H9 (cell line): Measurements from ENCODE around the gene RASA3. TPM values are rescaled to one million over a fixed set of nuclear protein-coding genes. Genes with fewer than 3 reads are reported as not detected.

ENCODE experiments used
- DNase-seq: peaks from one replicate; pipeline ENCODE4 v3.0.0-alpha.2; 2017
- H2AFZ ChIP-seq: one replicate; pipeline ENCODE4 v1.6.1; 2013; ENCODE audit warnings: mild to moderate bottlenecking, low read length, control low read depth, moderate library complexity
- H2AK5ac ChIP-seq: 2 replicates; pipeline ENCODE4 v1.6.1; 2013; ENCODE audit warnings: low read length, control low read depth, mixed read lengths; ENCODE audit not compliant: insufficient read length
- H2BK120ac ChIP-seq: one replicate; pipeline ENCODE4 v1.6.1; 2013; ENCODE audit warnings: low read depth, mild to moderate bottlenecking, low read length, control low read depth, inconsistent platforms; ENCODE audit not compliant: poor library complexity, severe bottlenecking
- H2BK12ac ChIP-seq: 2 replicates; pipeline ENCODE4 v1.6.1; 2013; ENCODE audit warnings: low read length, control low read depth, mixed read lengths, low read depth; ENCODE audit not compliant: insufficient read length
- H2BK15ac ChIP-seq: 2 replicates; pipeline ENCODE4 v1.6.1; 2013; ENCODE audit warnings: low read depth, low read length, control low read depth
- H2BK20ac ChIP-seq: one replicate; pipeline ENCODE4 v1.6.1; 2013; ENCODE audit warnings: low read depth, mild to moderate bottlenecking, low read length, control low read depth, inconsistent platforms; ENCODE audit not compliant: poor library complexity, severe bottlenecking
- H2BK5ac ChIP-seq: 2 replicates; pipeline ENCODE4 v1.6.1; 2013; ENCODE audit warnings: low read length, control low read depth, mixed read lengths; ENCODE audit not compliant: insufficient read length
- H3K14ac ChIP-seq: 2 replicates; pipeline ENCODE4 v1.6.1; 2013; ENCODE audit warnings: low read length, control low read depth; ENCODE audit not compliant: insufficient read depth
- H3K18ac ChIP-seq: 2 replicates; pipeline ENCODE4 v1.6.1; 2013; ENCODE audit warnings: low read depth, mild to moderate bottlenecking, mixed read lengths, low read length, control low read depth; ENCODE audit not compliant: insufficient read length
- H3K23ac ChIP-seq: 2 replicates; pipeline ENCODE4 v1.6.1; 2013; ENCODE audit warnings: low read length, control low read depth, mixed read lengths, low read depth; ENCODE audit not compliant: insufficient read length
- H3K23me2 ChIP-seq: 2 replicates; pipeline ENCODE4 v1.6.1; 2013; ENCODE audit warnings: low read depth, mild to moderate bottlenecking, mixed read lengths, low read length, control low read depth; ENCODE audit not compliant: insufficient read length, poor library complexity, severe bottlenecking
- H3K27ac ChIP-seq: 2 replicates; pipeline ENCODE4 v1.5.1; 2013; ENCODE audit warnings: low read length, control low read depth, mixed read lengths, low read depth; ENCODE audit not compliant: insufficient read length
- H3K27me3 ChIP-seq: 2 replicates; pipeline ENCODE4 v1.6.1; 2013; ENCODE audit warnings: low read length, control low read depth, inconsistent platforms; ENCODE audit not compliant: insufficient read depth
- H3K4ac ChIP-seq: 2 replicates; pipeline ENCODE4 v1.6.1; 2013; ENCODE audit warnings: low read depth, mild to moderate bottlenecking, control low read depth, inconsistent platforms, low read length, moderate library complexity
- H3K4me1 ChIP-seq: 2 replicates; pipeline ENCODE4 v1.6.1; 2013; ENCODE audit warnings: low read length, control low read depth, inconsistent platforms; ENCODE audit not compliant: insufficient read depth
- H3K4me2 ChIP-seq: 2 replicates; pipeline ENCODE4 v1.6.1; 2013; ENCODE audit warnings: low read length, control low read depth, mixed read lengths; ENCODE audit not compliant: insufficient read length, insufficient read depth
- H3K56ac ChIP-seq: 2 replicates; pipeline ENCODE4 v1.6.1; 2013; ENCODE audit warnings: low read depth, mild to moderate bottlenecking, mixed read lengths, low read length, control low read depth; ENCODE audit not compliant: insufficient read length
- H3K79me1 ChIP-seq: 2 replicates; pipeline ENCODE4 v1.6.1; 2013; ENCODE audit warnings: low read depth, mild to moderate bottlenecking, moderate library complexity, low read length, control low read depth, inconsistent platforms; ENCODE audit not compliant: insufficient read depth, poor library complexity, severe bottlenecking
- H3K79me2 ChIP-seq: 2 replicates; pipeline ENCODE4 v1.6.1; 2013; ENCODE audit warnings: low read length, control low read depth, inconsistent platforms; ENCODE audit not compliant: insufficient read depth
- H3K9ac ChIP-seq: 2 replicates; pipeline ENCODE4 v1.6.1; 2013; ENCODE audit warnings: low read length, control low read depth, mixed read lengths; ENCODE audit not compliant: insufficient read length; ENCODE audit errors: extremely low read depth
- H3K9me3 ChIP-seq: one replicate; pipeline ENCODE4 v1.6.1; 2013; ENCODE audit warnings: low read depth, low read length, inconsistent platforms; ENCODE audit not compliant: control insufficient read depth
- H3T11ph ChIP-seq: one replicate; pipeline ENCODE4 v1.6.1; 2013; ENCODE audit warnings: mild to moderate bottlenecking, low read length, control low read depth, inconsistent platforms
- H4K20me1 ChIP-seq: one replicate; pipeline ENCODE4 v1.6.1; 2013; ENCODE audit not compliant: control insufficient read depth, insufficient read length, insufficient read depth
- H4K5ac ChIP-seq: 2 replicates; pipeline ENCODE4 v1.6.1; 2013; ENCODE audit warnings: low read depth, mild to moderate bottlenecking, mixed read lengths, low read length, control low read depth; ENCODE audit not compliant: insufficient read length
- H4K8ac ChIP-seq: replicated peaks from 2 replicates; pipeline ENCODE4 v1.6.1; 2013; ENCODE audit warnings: low read length, control low read depth, mixed read lengths, low read depth; ENCODE audit not compliant: insufficient read length
- H4K91ac ChIP-seq: 2 replicates; pipeline ENCODE4 v1.6.1; 2013; ENCODE audit warnings: low read depth, mild to moderate bottlenecking, moderate library complexity, mixed read lengths, low read length, control low read depth; ENCODE audit not compliant: insufficient read length
- H3K27ac Mint-ChIP-seq, 3 experiments: 2 replicates in 2 of 3; 3 replicates in 1 of 3; pipeline ENCODE4 v1.8.0; 2020 to 2021; ENCODE audit warnings: mixed read lengths in 3 of 3, mild to moderate bottlenecking in 1 of 3, moderate library complexity in 1 of 3
- H3K27me3 Mint-ChIP-seq: 2 replicates; pipeline ENCODE4 v1.8.0; 2021; ENCODE audit warnings: low read depth, mild to moderate bottlenecking, moderate library complexity, mixed read lengths
- H3K36me3 Mint-ChIP-seq, 3 experiments: 2 replicates in 2 of 3; 3 replicates in 1 of 3; pipeline ENCODE4 v1.8.0; 2020 to 2021; ENCODE audit warnings: low read depth in 3 of 3, mixed read lengths in 3 of 3; ENCODE audit not compliant: insufficient read depth in 1 of 3
- H3K4me1 Mint-ChIP-seq, 2 experiments: 2 replicates each; pipeline ENCODE4 v1.8.0; 2020; ENCODE audit warnings: mixed read lengths in 2 of 2
- H3K4me3 Mint-ChIP-seq, 2 experiments: 2 replicates in 1 of 2; 3 replicates in 1 of 2; pipeline ENCODE4 v1.8.0; 2020 to 2021; ENCODE audit warnings: mild to moderate bottlenecking in 2 of 2, mixed read lengths in 2 of 2, moderate library complexity in 1 of 2
- H3K9me3 Mint-ChIP-seq, 2 experiments: 2 replicates in 1 of 2; 3 replicates in 1 of 2; pipeline ENCODE4 v1.8.0; 2020; ENCODE audit warnings: mild to moderate bottlenecking in 2 of 2, mixed read lengths in 2 of 2, moderate library complexity in 1 of 2
- CTCF ChIP-seq: fragments of 200-600 bp; sonication (generic); conservative IDR thresholded peaks from 3 replicates; pipeline ENCODE4 v1.8.0; 2021; ENCODE audit warnings: antibody characterized with exemption, mild to moderate bottlenecking
- WGBS: extraction: QIAGEN DNeasy Blood & Tissue Kit; methylation state at CpG from one replicate; pipeline ENCODE4 v1.1.7; 2013; ENCODE audit warnings: missing lambda C conversion rate, low lambda C conversion rate, mixed read lengths; ENCODE audit not compliant: insufficient read length; ENCODE audit errors: extremely low coverage; 5-methylcytosine and 5-hydroxymethylcytosine counted together
- total RNA-seq: library from RNA; stranded (reverse); gene quantifications from 2 replicates; pipeline ENCODE4 v1.2.1, GENCODE V29; 2021

Gene RASA3
- total RNA-seq, 1 experiment from 2014 or later, result 12.3 TPM

GRCh38 chr13:113976711-113977684, 155.4 kb downstream of the RASA3 start:
- Histone ChIP-seq H3K79me2 (no peaks in the 10 kb centered on the region), H4K91ac (no peak overlapping the region), H3K23me2 (no peaks in the 10 kb centered on the region), H3K4me1 (no peaks in the 10 kb centered on the region), H3K27ac (no peak overlapping the region), H2BK5ac (no peak overlapping the region), H2BK15ac (no peak overlapping the region), H2BK20ac (no peak overlapping the region), H3K18ac (no peak overlapping the region), H2BK120ac (no peak overlapping the region), H3K23ac (no peak overlapping the region), H3K4ac (no peak overlapping the region), H2AFZ (no peak overlapping the region), H2BK12ac (no peak overlapping the region), H3K79me1 (no peaks in the 10 kb centered on the region), H2AK5ac (no peak overlapping the region), H3K9me3 (no peaks in the 10 kb centered on the region), H4K5ac (no peak overlapping the region), H3T11ph (no peak overlapping the region), H3K14ac (no peak overlapping the region), H3K9ac (no peak overlapping the region), H3K56ac (no peak overlapping the region), H4K8ac (no peak overlapping the region), H3K27me3 (no peaks in the 10 kb centered on the region), H3K4me2 (no peak overlapping the region), H4K20me1 (peaks cover 11% of the 10 kb centered on the region)
- no peak overlapping the region for H3K27ac Mint-ChIP-seq
- H3K9me3 Mint-ChIP-seq, result no peaks in the 10 kb centered on the region
- TF ChIP-seq CTCF, result no peak
- H3K27me3 Mint-ChIP-seq, result no peaks in the 10 kb centered on the region
- WGBS, result no CpG with 5 or more reads among the region's 21 CpGs
- H3K4me1 Mint-ChIP-seq, result peaks cover 0 to 13% of the 10 kb centered on the region in 2 experiments; a peak in 2 of 4 replicates
- no peak for DNase-seq
- peaks cover 12 to 20% (median 13%) of the 10 kb centered on the region in 3 experiments; a peak in 6 of 7 replicates for H3K36me3 Mint-ChIP-seq
- H3K4me3 Mint-ChIP-seq, result no peak overlapping the region
